Astrocyte of the spinal cord (primary cell): ENCODE measurements around the gene AIFM3.

Experiments
- DNase-seq: peaks from one replicate; pipeline ENCODE4 v3.0.0; 2011; ENCODE audit warnings: low read depth, low spot score
- H3K4me3 ChIP-seq: 2 replicates; pipeline ENCODE4 v1.5.1; 2011; ENCODE audit warnings: low read depth, mild to moderate bottlenecking, low read length, moderate library complexity
- in situ Hi-C: cut with HindIII; loops from 2 replicates; pipeline ENCODE4 v1.10.0; 2017; ENCODE audit warnings: low sequenced_read_pairs
- TF ChIP-seq, protein P1 (sequence below): IDR thresholded peaks from 2 replicates; pipeline ENCODE4 v1.5.1; 2012; ENCODE audit warnings: low read depth, mild to moderate bottlenecking, low read length, inconsistent platforms

The AIFM3 gene

DNA sequence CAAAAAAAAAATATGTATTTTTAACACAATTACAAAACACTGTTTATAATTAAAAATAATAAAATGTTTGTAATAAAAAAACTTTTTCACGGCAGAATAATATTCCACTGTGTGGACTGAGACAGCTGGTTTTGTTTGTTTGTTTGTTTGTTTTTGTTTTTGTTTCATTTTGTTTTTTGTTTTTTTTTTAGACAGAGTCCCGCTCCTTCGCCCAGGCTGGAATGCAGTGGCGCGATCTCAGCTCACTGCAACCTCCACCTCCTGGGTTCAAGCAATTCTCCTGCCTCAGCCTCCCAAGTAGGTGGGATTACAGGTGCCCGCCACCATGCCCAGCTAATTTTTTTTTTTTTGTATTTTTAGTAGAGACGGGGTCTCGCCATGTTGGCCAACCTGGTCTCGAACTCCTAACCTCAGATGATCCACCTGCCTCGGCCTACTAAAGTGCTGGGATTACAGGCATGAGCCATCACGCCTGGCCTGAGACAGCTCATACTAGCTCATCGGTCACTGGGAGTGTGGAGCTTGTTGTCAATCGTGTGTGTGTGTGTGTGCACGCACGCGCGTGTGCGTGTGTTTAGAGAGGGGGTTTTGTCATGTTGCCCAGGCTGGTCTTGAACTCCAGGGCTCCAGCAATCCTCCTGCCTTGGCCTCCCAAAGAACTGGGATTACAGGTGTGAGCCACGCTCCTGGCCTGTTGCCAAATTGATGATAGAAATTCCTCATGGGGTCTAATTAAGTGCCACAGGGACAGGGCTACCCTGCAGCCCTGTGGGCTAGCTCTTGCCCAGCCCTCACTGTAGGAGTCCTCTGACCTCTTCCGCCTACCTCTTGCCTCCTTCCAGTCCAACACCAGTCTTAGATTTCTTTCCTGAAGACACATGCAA, 7.2 kb upstream of the AIFM3 start:
- no peak for DNase-seq
- TF ChIP-seq, protein P1, sequence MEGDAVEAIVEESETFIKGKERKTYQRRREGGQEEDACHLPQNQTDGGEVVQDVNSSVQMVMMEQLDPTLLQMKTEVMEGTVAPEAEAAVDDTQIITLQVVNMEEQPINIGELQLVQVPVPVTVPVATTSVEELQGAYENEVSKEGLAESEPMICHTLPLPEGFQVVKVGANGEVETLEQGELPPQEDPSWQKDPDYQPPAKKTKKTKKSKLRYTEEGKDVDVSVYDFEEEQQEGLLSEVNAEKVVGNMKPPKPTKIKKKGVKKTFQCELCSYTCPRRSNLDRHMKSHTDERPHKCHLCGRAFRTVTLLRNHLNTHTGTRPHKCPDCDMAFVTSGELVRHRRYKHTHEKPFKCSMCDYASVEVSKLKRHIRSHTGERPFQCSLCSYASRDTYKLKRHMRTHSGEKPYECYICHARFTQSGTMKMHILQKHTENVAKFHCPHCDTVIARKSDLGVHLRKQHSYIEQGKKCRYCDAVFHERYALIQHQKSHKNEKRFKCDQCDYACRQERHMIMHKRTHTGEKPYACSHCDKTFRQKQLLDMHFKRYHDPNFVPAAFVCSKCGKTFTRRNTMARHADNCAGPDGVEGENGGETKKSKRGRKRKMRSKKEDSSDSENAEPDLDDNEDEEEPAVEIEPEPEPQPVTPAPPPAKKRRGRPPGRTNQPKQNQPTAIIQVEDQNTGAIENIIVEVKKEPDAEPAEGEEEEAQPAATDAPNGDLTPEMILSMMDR: no peak
- H3K4me3 ChIP-seq: no peak overlapping the region
- in situ Hi-C loops: no loop called here

DNA sequence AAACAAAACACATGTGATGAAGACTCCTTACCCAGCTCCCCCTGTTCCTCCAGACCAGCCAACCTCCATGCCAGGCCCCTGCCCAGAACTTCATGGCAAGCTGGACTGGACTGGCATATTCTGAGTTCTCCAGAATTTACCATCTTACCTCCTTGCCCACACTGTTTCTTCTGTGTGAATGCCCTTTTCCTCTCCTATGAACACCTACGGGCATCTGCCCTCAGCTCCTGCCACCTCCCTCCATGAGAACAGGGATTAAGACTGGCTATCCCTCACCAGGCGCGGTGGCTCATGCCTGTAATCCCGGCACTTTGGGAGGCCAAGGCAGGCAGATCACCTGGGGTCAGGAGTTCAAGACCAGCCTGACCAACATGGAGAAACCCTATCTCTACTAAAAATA, 6.4 kb upstream of the AIFM3 start:
- in situ Hi-C loops: no loop called here

DNA sequence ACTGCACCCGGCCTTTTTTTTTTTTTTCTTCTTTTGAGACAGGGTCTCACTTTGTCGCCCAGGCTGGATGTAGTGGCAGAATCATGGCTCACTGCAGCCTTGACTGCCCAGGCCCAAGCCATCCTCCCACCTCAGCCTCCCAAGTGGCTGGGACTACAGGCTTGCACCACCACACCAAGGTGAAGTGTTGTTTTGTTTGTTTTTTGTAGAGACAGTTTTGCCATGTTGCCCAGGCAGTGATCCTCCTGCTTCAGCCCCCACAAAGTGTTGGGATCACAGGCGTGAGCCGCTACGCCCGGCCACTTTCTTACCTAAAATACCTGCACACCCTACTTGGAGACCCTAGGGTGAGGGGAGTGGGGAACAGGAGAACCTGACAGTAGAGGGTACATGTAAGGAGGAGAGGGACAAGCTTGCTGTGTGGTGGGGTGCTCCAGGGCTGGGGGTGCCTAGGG, 4.5 kb upstream of the AIFM3 start:
- in situ Hi-C loops: no loop called here
- TF ChIP-seq, protein P1: no peak
- H3K4me3 ChIP-seq: no peak overlapping the region
- no peak for DNase-seq

More for the DNA sequence above, 6.4 kb upstream of the AIFM3 start:
- no peak overlapping the region for H3K4me3 ChIP-seq
- DNase-seq: no peak
- TF ChIP-seq, protein P1: no peak

DNA sequence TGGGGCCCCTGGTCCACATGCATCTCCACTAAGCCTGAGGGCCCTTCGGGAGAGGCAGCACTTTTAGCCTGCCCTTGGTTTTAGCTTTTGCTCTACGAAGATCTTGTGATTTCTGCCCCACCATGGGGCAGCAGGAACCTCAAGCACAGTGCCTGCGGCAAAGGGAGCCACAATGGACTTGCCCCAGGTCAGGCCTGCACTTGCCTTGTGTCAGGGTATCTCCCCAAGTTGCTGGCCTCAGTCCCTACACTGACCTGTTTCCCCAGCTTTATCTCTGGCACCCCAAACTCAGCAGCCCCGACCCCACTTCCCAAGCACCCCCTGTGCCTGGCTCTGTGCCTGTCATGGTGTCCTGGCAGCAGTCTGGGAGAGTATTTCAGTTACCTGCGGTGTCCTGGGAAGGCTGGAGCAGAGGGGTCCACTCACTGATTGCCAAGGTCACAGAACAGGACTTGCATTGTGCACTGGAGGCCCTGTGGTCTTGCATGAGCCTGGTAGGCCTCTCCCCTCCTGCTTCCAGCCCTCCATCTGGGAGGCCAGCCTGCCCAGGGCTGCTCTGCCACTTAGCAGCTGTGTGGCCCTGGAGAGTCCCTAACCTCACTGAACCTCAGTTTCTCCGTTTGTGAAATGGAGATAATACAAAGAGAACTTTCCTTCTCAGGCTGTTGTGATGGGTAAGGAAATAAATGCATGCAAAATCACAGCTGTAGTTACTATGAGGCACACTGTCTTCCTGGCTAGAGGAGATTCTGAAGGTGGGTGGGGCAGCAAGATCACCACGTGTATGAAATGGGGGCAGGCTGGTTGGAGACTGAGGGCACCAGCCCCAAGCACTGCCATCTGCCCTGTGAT, 3.6 kb upstream of the AIFM3 start:
- TF ChIP-seq, protein P1: no peak
- in situ Hi-C loops: no loop called here
- no peak overlapping the region for H3K4me3 ChIP-seq
- DNase-seq: no peak

DNA sequence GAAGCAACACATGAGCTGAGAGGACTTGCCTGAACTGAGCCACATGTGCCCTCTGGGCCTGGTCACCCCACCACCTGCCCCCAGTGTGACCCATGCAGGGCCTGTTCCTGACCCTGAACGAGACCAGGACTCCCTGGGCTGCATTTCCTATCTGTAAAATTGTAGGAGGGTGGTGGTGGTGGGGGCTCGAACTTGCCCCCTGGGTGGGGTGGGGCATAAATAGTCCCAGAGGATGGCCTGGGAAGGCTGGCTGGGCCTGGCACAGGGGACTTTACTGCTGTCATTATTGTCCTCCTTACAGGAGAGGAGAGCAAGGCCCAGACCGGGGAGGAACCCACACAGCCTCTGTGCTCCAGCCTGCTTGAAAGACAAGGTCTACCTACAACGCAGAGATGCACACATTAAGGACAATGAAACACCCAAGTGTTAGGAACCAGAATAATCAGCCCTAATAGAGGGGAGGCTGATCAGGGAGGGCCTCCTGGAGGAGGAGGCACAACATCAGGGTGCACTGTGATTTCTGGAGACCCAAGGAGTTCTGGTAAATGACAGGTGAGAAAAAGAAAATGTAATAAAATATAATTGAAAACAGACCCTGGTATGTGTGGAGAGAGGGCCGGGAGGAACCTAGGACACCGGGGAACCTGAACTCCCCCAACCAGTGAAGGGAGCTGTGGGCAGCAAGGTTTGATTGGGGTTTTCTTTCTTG, 2.8 kb upstream of the AIFM3 start:
- no peak for DNase-seq
- in situ Hi-C loops: no loop called here
- TF ChIP-seq, protein P1: no peak
- H3K4me3 ChIP-seq: peak overlapping the region; percentile 17

DNA sequence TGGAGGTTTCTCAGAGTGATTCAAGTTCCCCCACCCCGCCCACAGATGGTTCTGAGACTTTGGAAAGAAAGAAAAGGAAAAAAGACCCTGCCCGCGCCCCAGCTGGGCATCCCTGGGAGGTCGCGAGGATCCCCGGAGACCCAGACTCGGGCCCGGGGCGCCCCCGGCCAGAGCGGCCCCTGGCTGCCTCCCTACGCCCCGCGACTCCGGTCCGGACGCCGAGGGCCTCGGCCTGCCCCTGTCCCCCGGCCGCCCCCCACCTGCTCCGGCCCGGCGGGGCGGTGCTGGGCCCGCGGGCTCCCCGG, 2.3 kb upstream of the AIFM3 start:
- peak overlapping the region; percentile 17 for H3K4me3 ChIP-seq
- in situ Hi-C loops: no loop called here
- DNase-seq: no peak
- TF ChIP-seq, protein P1: no peak
